Measurements from ENCODE around the gene P2RX2. TPM values are rescaled to one million over a fixed set of nuclear protein-coding genes. Genes with fewer than 3 reads are reported as not detected.

The P2RX2 gene
- total RNA-seq, 1 donor from 2014 or later = not detected

GRCh38 chr12:132665149-132665491 is 46.5 kb downstream of the P2RX2 start:
- DNase-seq (ENCODE audit: low read depth) = no peak
- Histone ChIP-seq H3K36me3 (ENCODE audit: control insufficient read depth, insufficient read depth, low read length) (peaks cover 2% of the 10 kb centered on the region), H3K4me3 (ENCODE audit: low read depth, low read length) (no peak overlapping the region), H3K27me3 (ENCODE audit: control insufficient read depth, insufficient read depth, low read length) (no peaks in the 10 kb centered on the region)
- TF ChIP-seq CTCF (IDR thresholded peaks at IDR 0.05; ENCODE audit: insufficient read depth, low read length, poor library complexity, severe bottlenecking) = no peak

GRCh38 chr12:132665794-132666193 is 47.2 kb downstream of the P2RX2 start:
- no peak for DNase-seq (ENCODE audit: low read depth)
- no peak for TF ChIP-seq CTCF (IDR thresholded peaks at IDR 0.05; ENCODE audit: insufficient read depth, low read length, poor library complexity, severe bottlenecking)
- no peaks in the 10 kb centered on the region for H3K27me3 ChIP-seq (ENCODE audit: control insufficient read depth, insufficient read depth, low read length)
- peaks cover 2% of the 10 kb centered on the region for H3K36me3 ChIP-seq (ENCODE audit: control insufficient read depth, insufficient read depth, low read length)
- no peak overlapping the region for H3K4me3 ChIP-seq (ENCODE audit: low read depth, low read length)

GRCh38 chr12:132668191-132669088 is 49.9 kb downstream of the P2RX2 start:
- no peak for DNase-seq (ENCODE audit: low read depth)
- H3K27me3 ChIP-seq (ENCODE audit: control insufficient read depth, insufficient read depth, low read length) = no peaks in the 10 kb centered on the region
- TF ChIP-seq CTCF (IDR thresholded peaks at IDR 0.05; ENCODE audit: insufficient read depth, low read length, poor library complexity, severe bottlenecking) = no peak
- H3K4me3 ChIP-seq (ENCODE audit: low read depth, low read length) = no peak overlapping the region
- H3K36me3 ChIP-seq (ENCODE audit: control insufficient read depth, insufficient read depth, low read length) = peaks cover 2% of the 10 kb centered on the region

GRCh38 chr12:132669166-132669879 is 50.7 kb downstream of the P2RX2 start:
- Histone ChIP-seq H3K4me3 (ENCODE audit: low read depth, low read length) (no peak overlapping the region), H3K36me3 (ENCODE audit: control insufficient read depth, insufficient read depth, low read length) (peaks cover 2% of the 10 kb centered on the region), H3K27me3 (ENCODE audit: control insufficient read depth, insufficient read depth, low read length) (no peaks in the 10 kb centered on the region)
- no peak for TF ChIP-seq CTCF (IDR thresholded peaks at IDR 0.05; ENCODE audit: insufficient read depth, low read length, poor library complexity, severe bottlenecking)
- no peak for DNase-seq (ENCODE audit: low read depth)

Other genes with a start within 250 kb of the P2RX2 start
- gene FBRSL1, start 128.6 kb upstream of the P2RX2 start, total RNA-seq = 22.9 and 40.0 TPM in 2 replicates
- not detected in 2 replicates for gene LRCOL1, start 8.2 kb upstream of the P2RX2 start, total RNA-seq
- gene POLE, start 68.6 kb downstream of the P2RX2 start, total RNA-seq = 11.2 and 15.1 TPM in 2 replicates
- gene PXMP2, start 68.8 kb downstream of the P2RX2 start, total RNA-seq = 34.8 and 37.2 TPM in 2 replicates
- gene PGAM5, start 92.1 kb downstream of the P2RX2 start, total RNA-seq = 40.4 and 47.1 TPM in 2 replicates
- 115 and 128 TPM in 2 replicates for gene ANKLE2, start 143.1 kb downstream of the P2RX2 start, total RNA-seq
- gene GOLGA3, start 210.1 kb downstream of the P2RX2 start, total RNA-seq = 73.2 and 79.1 TPM in 2 replicates

Measured in kidney epithelial cell (primary cell).